ENCODE results near the gene AADACL4. TPM values are rescaled to one million over a fixed set of nuclear protein-coding genes. Genes with fewer than 3 reads are reported as not detected.

The AADACL4 gene
- total and polyA plus RNA-seq, 2 experiments from 2014 or later: not detected

DNA sequence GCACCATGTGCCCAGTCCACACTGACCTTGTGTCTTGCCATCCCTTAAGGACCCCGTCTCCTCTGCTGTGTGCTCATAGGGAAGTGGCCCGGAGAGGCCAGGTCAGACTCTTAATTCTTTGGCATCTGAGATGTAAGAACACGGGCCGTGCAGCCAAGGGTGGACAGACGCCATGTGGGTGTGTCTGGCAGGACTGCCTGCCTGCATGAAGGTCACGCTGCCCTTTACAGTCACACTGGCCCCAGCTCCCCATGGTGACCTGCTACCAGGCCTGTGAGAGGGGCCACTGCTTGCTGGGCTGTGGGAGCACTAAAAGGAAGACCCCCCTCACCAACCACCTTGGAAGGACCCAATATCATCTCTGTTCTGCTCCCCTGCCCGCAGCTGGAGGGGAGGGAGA lies 43.5 kb upstream of the AADACL4 start:
- no peak for ATAC-seq
- DNase-seq (ENCODE audit: low spot score): no peak
- no peaks in the 10 kb centered on the region for H3K36me3 ChIP-seq (ENCODE audit: insufficient read depth)
- H4K20me1 ChIP-seq (replicated peaks; ENCODE audit: insufficient read depth): peaks cover 10% of the 10 kb centered on the region; the same call in 1 of the 2 replicates
- peaks cover 49% of the 10 kb centered on the region for H3K4me1 Mint-ChIP-seq
- 0 out of 2 replicates have a peak, but pooled peaks cover 3% of the 10 kb centered on the region for H3K27me3 ChIP-seq (ENCODE audit: insufficient read depth)
- H3K27ac Mint-ChIP-seq: no peak overlapping the region
- no peaks in the 10 kb centered on the region for H3K9me2 ChIP-seq (ENCODE audit: insufficient read depth)
- H3K4me3 Mint-ChIP-seq: no peak overlapping the region
- H3F3A ChIP-seq (replicated peaks; ENCODE audit: low read depth): 0 out of 2 replicates have a peak, but pooled peaks cover 11% of the 10 kb centered on the region
- peaks cover 51% of the 10 kb centered on the region for H3K4me1 ChIP-seq (ENCODE audit: insufficient read depth)
- H3K79me2 ChIP-seq (replicated peaks; ENCODE audit: insufficient read depth): peaks cover 43% of the 10 kb centered on the region
- H2AFZ ChIP-seq: no peak overlapping the region
- no peak overlapping the region for H3K27ac ChIP-seq (ENCODE audit: low read depth)
- no peak overlapping the region for H3K4me2 ChIP-seq
- H3K27me3 Mint-ChIP-seq (ENCODE audit: insufficient read depth, low read depth, poor library complexity): peaks cover 16% of the 10 kb centered on the region
- no peaks in the 10 kb centered on the region; the same call in 2 of the 3 replicates for H3K36me3 Mint-ChIP-seq (ENCODE audit: low read depth)
- H3K9me3 Mint-ChIP-seq: no peaks in the 10 kb centered on the region
- TF ChIP-seq JUNB (IDR thresholded peaks at IDR 0.05; ENCODE audit: unreplicated experiment) (no peak), ZNF331 (CRISPR knock-in tag; IDR thresholded peaks at IDR 0.05; ENCODE audit: low read depth) (no peak), NANOG (IDR thresholded peaks at IDR 0.05; ENCODE audit: borderline replicate concordance) (no peak), ZNF114 (CRISPR knock-in tag; IDR thresholded peaks at IDR 0.05) (no peak), CREB1 (CRISPR knock-in tag; IDR thresholded peaks at IDR 0.05; ENCODE audit: low read depth) (no peak), POLR2AphosphoS5 (IDR thresholded peaks at IDR 0.05; ENCODE audit: low read depth) (no peak), STAT1 (IDR thresholded peaks at IDR 0.05; ENCODE audit: unreplicated experiment) (no peak), EZH2 (IDR thresholded peaks at IDR 0.05; ENCODE audit: low read depth, unreplicated experiment) (no peak), EZH2phosphoT487 (IDR thresholded peaks at IDR 0.05; ENCODE audit: unreplicated experiment) (no peak)
- TF ChIP-seq, protein P1, sequence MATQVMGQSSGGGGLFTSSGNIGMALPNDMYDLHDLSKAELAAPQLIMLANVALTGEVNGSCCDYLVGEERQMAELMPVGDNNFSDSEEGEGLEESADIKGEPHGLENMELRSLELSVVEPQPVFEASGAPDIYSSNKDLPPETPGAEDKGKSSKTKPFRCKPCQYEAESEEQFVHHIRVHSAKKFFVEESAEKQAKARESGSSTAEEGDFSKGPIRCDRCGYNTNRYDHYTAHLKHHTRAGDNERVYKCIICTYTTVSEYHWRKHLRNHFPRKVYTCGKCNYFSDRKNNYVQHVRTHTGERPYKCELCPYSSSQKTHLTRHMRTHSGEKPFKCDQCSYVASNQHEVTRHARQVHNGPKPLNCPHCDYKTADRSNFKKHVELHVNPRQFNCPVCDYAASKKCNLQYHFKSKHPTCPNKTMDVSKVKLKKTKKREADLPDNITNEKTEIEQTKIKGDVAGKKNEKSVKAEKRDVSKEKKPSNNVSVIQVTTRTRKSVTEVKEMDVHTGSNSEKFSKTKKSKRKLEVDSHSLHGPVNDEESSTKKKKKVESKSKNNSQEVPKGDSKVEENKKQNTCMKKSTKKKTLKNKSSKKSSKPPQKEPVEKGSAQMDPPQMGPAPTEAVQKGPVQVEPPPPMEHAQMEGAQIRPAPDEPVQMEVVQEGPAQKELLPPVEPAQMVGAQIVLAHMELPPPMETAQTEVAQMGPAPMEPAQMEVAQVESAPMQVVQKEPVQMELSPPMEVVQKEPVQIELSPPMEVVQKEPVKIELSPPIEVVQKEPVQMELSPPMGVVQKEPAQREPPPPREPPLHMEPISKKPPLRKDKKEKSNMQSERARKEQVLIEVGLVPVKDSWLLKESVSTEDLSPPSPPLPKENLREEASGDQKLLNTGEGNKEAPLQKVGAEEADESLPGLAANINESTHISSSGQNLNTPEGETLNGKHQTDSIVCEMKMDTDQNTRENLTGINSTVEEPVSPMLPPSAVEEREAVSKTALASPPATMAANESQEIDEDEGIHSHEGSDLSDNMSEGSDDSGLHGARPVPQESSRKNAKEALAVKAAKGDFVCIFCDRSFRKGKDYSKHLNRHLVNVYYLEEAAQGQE (IDR thresholded peaks at IDR 0.05; ENCODE audit: unreplicated experiment): no peak
- TF ChIP-seq, protein P2, sequence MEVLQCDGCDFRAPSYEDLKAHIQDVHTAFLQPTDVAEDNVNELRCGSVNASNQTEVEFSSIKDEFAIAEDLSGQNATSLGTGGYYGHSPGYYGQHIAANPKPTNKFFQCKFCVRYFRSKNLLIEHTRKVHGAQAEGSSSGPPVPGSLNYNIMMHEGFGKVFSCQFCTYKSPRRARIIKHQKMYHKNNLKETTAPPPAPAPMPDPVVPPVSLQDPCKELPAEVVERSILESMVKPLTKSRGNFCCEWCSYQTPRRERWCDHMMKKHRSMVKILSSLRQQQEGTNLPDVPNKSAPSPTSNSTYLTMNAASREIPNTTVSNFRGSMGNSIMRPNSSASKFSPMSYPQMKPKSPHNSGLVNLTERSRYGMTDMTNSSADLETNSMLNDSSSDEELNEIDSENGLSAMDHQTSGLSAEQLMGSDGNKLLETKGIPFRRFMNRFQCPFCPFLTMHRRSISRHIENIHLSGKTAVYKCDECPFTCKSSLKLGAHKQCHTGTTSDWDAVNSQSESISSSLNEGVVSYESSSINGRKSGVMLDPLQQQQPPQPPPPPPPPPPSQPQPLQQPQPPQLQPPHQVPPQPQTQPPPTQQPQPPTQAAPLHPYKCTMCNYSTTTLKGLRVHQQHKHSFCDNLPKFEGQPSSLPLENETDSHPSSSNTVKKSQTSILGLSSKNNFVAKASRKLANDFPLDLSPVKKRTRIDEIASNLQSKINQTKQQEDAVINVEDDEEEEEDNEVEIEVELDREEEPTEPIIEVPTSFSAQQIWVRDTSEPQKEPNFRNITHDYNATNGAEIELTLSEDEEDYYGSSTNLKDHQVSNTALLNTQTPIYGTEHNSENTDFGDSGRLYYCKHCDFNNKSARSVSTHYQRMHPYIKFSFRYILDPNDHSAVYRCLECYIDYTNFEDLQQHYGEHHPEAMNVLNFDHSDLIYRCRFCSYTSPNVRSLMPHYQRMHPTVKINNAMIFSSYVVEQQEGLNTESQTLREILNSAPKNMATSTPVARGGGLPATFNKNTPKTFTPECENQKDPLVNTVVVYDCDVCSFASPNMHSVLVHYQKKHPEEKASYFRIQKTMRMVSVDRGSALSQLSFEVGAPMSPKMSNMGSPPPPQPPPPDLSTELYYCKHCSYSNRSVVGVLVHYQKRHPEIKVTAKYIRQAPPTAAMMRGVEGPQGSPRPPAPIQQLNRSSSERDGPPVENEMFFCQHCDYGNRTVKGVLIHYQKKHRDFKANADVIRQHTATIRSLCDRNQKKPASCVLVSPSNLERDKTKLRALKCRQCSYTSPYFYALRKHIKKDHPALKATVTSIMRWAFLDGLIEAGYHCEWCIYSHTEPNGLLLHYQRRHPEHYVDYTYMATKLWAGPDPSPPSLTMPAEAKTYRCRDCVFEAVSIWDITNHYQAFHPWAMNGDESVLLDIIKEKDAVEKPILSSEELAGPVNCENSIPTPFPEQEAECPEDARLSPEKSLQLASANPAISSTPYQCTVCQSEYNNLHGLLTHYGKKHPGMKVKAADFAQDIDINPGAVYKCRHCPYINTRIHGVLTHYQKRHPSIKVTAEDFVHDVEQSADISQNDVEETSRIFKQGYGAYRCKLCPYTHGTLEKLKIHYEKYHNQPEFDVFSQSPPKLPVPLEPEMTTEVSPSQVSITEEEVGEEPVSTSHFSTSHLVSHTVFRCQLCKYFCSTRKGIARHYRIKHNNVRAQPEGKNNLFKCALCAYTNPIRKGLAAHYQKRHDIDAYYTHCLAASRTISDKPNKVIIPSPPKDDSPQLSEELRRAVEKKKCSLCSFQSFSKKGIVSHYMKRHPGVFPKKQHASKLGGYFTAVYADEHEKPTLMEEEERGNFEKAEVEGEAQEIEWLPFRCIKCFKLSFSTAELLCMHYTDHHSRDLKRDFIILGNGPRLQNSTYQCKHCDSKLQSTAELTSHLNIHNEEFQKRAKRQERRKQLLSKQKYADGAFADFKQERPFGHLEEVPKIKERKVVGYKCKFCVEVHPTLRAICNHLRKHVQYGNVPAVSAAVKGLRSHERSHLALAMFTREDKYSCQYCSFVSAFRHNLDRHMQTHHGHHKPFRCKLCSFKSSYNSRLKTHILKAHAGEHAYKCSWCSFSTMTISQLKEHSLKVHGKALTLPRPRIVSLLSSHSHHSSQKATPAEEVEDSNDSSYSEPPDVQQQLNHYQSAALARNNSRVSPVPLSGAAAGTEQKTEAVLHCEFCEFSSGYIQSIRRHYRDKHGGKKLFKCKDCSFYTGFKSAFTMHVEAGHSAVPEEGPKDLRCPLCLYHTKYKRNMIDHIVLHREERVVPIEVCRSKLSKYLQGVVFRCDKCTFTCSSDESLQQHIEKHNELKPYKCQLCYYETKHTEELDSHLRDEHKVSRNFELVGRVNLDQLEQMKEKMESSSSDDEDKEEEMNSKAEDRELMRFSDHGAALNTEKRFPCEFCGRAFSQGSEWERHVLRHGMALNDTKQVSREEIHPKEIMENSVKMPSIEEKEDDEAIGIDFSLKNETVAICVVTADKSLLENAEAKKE (CRISPR knock-in tag; IDR thresholded peaks at IDR 0.05): no peak
- TF ChIP-seq, protein P3, sequence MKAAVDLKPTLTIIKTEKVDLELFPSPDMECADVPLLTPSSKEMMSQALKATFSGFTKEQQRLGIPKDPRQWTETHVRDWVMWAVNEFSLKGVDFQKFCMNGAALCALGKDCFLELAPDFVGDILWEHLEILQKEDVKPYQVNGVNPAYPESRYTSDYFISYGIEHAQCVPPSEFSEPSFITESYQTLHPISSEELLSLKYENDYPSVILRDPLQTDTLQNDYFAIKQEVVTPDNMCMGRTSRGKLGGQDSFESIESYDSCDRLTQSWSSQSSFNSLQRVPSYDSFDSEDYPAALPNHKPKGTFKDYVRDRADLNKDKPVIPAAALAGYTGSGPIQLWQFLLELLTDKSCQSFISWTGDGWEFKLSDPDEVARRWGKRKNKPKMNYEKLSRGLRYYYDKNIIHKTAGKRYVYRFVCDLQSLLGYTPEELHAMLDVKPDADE (IDR thresholded peaks at IDR 0.05): no peak
- TF ChIP-seq, protein P4, sequence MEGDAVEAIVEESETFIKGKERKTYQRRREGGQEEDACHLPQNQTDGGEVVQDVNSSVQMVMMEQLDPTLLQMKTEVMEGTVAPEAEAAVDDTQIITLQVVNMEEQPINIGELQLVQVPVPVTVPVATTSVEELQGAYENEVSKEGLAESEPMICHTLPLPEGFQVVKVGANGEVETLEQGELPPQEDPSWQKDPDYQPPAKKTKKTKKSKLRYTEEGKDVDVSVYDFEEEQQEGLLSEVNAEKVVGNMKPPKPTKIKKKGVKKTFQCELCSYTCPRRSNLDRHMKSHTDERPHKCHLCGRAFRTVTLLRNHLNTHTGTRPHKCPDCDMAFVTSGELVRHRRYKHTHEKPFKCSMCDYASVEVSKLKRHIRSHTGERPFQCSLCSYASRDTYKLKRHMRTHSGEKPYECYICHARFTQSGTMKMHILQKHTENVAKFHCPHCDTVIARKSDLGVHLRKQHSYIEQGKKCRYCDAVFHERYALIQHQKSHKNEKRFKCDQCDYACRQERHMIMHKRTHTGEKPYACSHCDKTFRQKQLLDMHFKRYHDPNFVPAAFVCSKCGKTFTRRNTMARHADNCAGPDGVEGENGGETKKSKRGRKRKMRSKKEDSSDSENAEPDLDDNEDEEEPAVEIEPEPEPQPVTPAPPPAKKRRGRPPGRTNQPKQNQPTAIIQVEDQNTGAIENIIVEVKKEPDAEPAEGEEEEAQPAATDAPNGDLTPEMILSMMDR (conservative IDR thresholded peaks at IDR 0.05; ENCODE audit: low read depth in 2 of 2): no peak
- no peak overlapping the region for H3K4me3 ChIP-seq

All from GM23338 (cell line).